ENCODE results near the gene GRPEL2. TPM values are rescaled to one million over a fixed set of nuclear protein-coding genes. Genes with fewer than 3 reads are reported as not detected.
A peak's percentile ranks its signal among the peaks of the same experiment; 100 is the strongest.
"Not testable (repeated sequence)": the region's sequence is repeated elsewhere in the genome, so short reads cannot be mapped to it uniquely, and the experiment has no call there.

Gene GRPEL2
- total RNA-seq, 4 donors from 2014 or later = 6.3 to 19.0 (median 10.9) TPM

DNA sequence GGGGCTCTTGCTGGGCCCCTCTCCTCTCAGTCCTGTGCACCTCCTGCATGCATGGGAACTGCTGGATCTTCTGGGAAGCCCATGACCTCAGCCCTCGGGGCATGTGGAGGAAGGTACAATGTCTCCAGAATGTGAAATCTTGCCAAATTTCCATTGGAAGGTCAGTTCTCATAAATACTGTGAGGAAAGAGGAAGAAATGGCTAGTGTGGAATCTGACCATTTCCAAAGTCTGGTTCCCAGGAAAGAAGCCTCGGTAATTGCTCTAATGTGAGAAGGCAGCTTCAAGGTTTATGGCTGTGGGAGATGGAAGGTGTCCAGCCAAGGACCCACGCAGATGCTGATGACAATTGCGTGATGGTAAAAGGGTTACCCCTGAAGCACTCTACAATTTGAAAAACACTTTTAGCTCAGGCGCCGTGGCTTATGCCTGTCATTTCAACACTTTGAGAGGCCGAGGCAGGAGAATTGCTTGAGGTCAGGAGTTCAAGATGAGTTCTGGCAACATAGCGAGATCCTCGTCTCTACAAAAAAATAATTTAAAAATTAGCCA lies 41.9 kb downstream of the GRPEL2 start:
- Histone ChIP-seq H3K4me1 (peaks cover 0 to 7% (median 0%) of the 10 kb centered on the region in 4 donors), H3K27ac (peak overlapping the region; percentile 56 to 80 (median 64)), H3K36me3 (no peaks in the 10 kb centered on the region), H3K9me3 (no peaks in the 10 kb centered on the region), H3K4me3 (no peak overlapping the region), H3K27me3 (no peaks in the 10 kb centered on the region)
- DNase-seq = no peak
- TF ChIP-seq, protein P1, sequence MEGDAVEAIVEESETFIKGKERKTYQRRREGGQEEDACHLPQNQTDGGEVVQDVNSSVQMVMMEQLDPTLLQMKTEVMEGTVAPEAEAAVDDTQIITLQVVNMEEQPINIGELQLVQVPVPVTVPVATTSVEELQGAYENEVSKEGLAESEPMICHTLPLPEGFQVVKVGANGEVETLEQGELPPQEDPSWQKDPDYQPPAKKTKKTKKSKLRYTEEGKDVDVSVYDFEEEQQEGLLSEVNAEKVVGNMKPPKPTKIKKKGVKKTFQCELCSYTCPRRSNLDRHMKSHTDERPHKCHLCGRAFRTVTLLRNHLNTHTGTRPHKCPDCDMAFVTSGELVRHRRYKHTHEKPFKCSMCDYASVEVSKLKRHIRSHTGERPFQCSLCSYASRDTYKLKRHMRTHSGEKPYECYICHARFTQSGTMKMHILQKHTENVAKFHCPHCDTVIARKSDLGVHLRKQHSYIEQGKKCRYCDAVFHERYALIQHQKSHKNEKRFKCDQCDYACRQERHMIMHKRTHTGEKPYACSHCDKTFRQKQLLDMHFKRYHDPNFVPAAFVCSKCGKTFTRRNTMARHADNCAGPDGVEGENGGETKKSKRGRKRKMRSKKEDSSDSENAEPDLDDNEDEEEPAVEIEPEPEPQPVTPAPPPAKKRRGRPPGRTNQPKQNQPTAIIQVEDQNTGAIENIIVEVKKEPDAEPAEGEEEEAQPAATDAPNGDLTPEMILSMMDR (IDR thresholded peaks at IDR 0.05) = no peak
- TF ChIP-seq POLR2A (IDR thresholded peaks at IDR 0.05) = no peak

GRCh38 chr5:149387982-149388381 lies 42.7 kb downstream of the GRPEL2 start:
- no peak for DNase-seq
- Histone ChIP-seq H3K36me3 (no peaks in the 10 kb centered on the region), H3K27me3 (no peaks in the 10 kb centered on the region), H3K4me1 (peaks cover 0 to 7% (median 0%) of the 10 kb centered on the region in 4 donors), H3K9me3 (no peaks in the 10 kb centered on the region), H3K27ac (peak overlapping the region; percentile 45 to 80 (median 64)), H3K4me3 (no peak overlapping the region)
- TF ChIP-seq, protein P1 (IDR thresholded peaks at IDR 0.05) = no peak
- TF ChIP-seq POLR2A (IDR thresholded peaks at IDR 0.05) = no peak

- H3K27ac ChIP-seq = peak overlapping the region; percentile 45 to 80 (median 64)
Observed at GRCh38 chr5:149388498-149389190, 43.3 kb downstream of the GRPEL2 start.

GRCh38 chr5:149389552-149390495 lies 44.5 kb downstream of the GRPEL2 start:
- Histone ChIP-seq H3K4me3 (no peak overlapping the region), H3K27me3 (no peaks in the 10 kb centered on the region), H3K4me1 (peaks cover 0 to 7% (median 0%) of the 10 kb centered on the region in 4 donors), H3K27ac (peak overlapping the region in 3 of 4 donors; percentile 26 to 80 (median 67)), H3K36me3 (no peaks in the 10 kb centered on the region), H3K9me3 (no peaks in the 10 kb centered on the region)
- TF ChIP-seq, protein P1 (IDR thresholded peaks at IDR 0.05) = no peak
- DNase-seq = no peak

More at GRCh38 chr5:149388498-149389190, 43.3 kb downstream of the GRPEL2 start:
- TF ChIP-seq, protein P1 (IDR thresholded peaks at IDR 0.05) = no peak
- TF ChIP-seq POLR2A (IDR thresholded peaks at IDR 0.05) = no peak
- DNase-seq = no peak
- Histone ChIP-seq H3K36me3 (no peaks in the 10 kb centered on the region), H3K9me3 (no peaks in the 10 kb centered on the region), H3K27me3 (no peaks in the 10 kb centered on the region), H3K4me1 (peaks cover 0 to 7% (median 0%) of the 10 kb centered on the region in 4 donors), H3K4me3 (no peak overlapping the region)

GRCh38 chr5:149391076-149391475 lies 45.8 kb downstream of the GRPEL2 start:
- not testable (repeated sequence) for H3K36me3 ChIP-seq, DNase-seq, H3K27me3 ChIP-seq, H3K9me3 ChIP-seq, H3K4me3 ChIP-seq, H3K4me1 ChIP-seq
- peak overlapping the region in 2 of 4 donors; percentile 23 to 80 for H3K27ac ChIP-seq
